SK-MEL-5 (cell line): ENCODE results near the gene ZBTB43. TPM values are rescaled to one million over a fixed set of nuclear protein-coding genes. Genes with fewer than 3 reads are reported as not detected.

ENCODE experiments used
- total RNA-seq: library from RNA; depleted of rRNA; stranded (reverse); fragments of >200 nt; shearing (Covaris generic); gene quantifications from 2 replicates; pipeline ENCODE4 v1.2.3, GENCODE V29; 2014; rRNA removed

ZBTB43 gene
- total RNA-seq, 1 experiment from 2014 or later = 68.4 TPM

Other genes starting within 250 kb of the ZBTB43 start
- 2.7 and 5.6 TPM in 2 replicates for gene LMX1B, start 191.1 kb upstream of the ZBTB43 start, total RNA-seq
- 6.5 and 7.4 TPM in 2 replicates for gene ZBTB34, start 55.6 kb downstream of the ZBTB43 start, total RNA-seq
- gene RALGPS1, start 109.7 kb downstream of the ZBTB43 start, total RNA-seq = 0.87 and 3.2 TPM in 2 replicates